Tibial artery (tissue), 4 donors: Measurements from ENCODE around the gene PCLO.

Experiments
- DNase-seq, 2 donors: peaks; one replicate each; pipeline ENCODE4 v3.0.0-alpha.2; 2019
- H3K27ac ChIP-seq, 2 donors: fragments of 200-600 bp; sonication (generic) in 1 of 2; 1 replicate in 1 of 2; 2 replicates in 1 of 2; pipeline ENCODE4 v1.5.1; 2018 to 2019; ENCODE audit warnings: mild to moderate bottlenecking in 1 of 2
- H3K27me3 ChIP-seq, 2 donors: fragments of 200-600 bp; sonication (generic) in 1 of 2; one replicate each; pipeline versions ENCODE4 v1.5.1 to v1.6.0; 2016 to 2019
- H3K36me3 ChIP-seq, 3 donors: fragments of 200-600 bp; sonication (generic) in 2 of 3; one replicate each; pipeline ENCODE4 v1.5.1; 2016 to 2019; ENCODE audit warnings: mild to moderate bottlenecking in 2 of 3
- H3K4me1 ChIP-seq, 4 donors: fragments of 200-600 bp; sonication (generic) in 2 of 4; 1 replicate in 3 of 4; 2 replicates in 1 of 4; pipeline ENCODE4 v1.5.1; 2016 to 2019
- H3K4me3 ChIP-seq, 2 donors: fragments of 200-600 bp; sonication (generic) in 1 of 2; 1 replicate in 1 of 2; 2 replicates in 1 of 2; pipeline ENCODE4 v1.5.1; 2018 to 2019; ENCODE audit warnings: mild to moderate bottlenecking in 2 of 2
- H3K9me3 ChIP-seq, 3 donors: fragments of 200-600 bp; sonication (generic) in 1 of 3; one replicate each; pipeline ENCODE4 v1.5.1; 2016 to 2019
- CTCF ChIP-seq, 2 experiments: fragments of 200-600 bp in 1 of 2; fragments of 450-650 bp in 1 of 2; IDR thresholded peaks; one replicate each; pipeline ENCODE4 v1.5.1; 2017 to 2019; ENCODE audit warnings: antibody characterized with exemption in 2 of 2, mild to moderate bottlenecking in 1 of 2, moderate library complexity in 1 of 2
- intact Hi-C: fragments of 100-400 bp; cut with DNase I; formaldehyde crosslinking; loops from one replicate; pipeline ENCODE4 v1.15.0; 2023; ENCODE audit warnings: low total_unique reads

The PCLO gene

GRCh38 chr7:82755705-82756551, 406.8 kb downstream of the PCLO start:
- no peak overlapping the region for H3K4me3 ChIP-seq
- no peak for TF ChIP-seq CTCF (IDR thresholded peaks at IDR 0.05)
- no peaks in the 10 kb centered on the region for H3K4me1 ChIP-seq
- no peaks in the 10 kb centered on the region for H3K9me3 ChIP-seq
- intact Hi-C loops, result no loop called here
- H3K27me3 ChIP-seq, result no peaks in the 10 kb centered on the region
- no peak for DNase-seq
- H3K27ac ChIP-seq, result no peak overlapping the region
- H3K36me3 ChIP-seq, result no peaks in the 10 kb centered on the region

- H3K27me3 ChIP-seq, result no peaks in the 10 kb centered on the region
- no peaks in the 10 kb centered on the region for H3K9me3 ChIP-seq
- H3K4me3 ChIP-seq, result no peak overlapping the region
- intact Hi-C loops, result no loop called here
- H3K4me1 ChIP-seq, result no peaks in the 10 kb centered on the region
- DNase-seq, result no peak
- TF ChIP-seq CTCF (IDR thresholded peaks at IDR 0.05), result no peak
- H3K36me3 ChIP-seq, result no peaks in the 10 kb centered on the region
- no peak overlapping the region for H3K27ac ChIP-seq
Observed at GRCh38 chr7:82750007-82750406, 412.7 kb downstream of the PCLO start.

GRCh38 chr7:82745820-82746219, 416.9 kb downstream of the PCLO start:
- DNase-seq, result no peak
- no peaks in the 10 kb centered on the region for H3K4me1 ChIP-seq
- H3K27ac ChIP-seq, result no peak overlapping the region
- H3K36me3 ChIP-seq, result no peaks in the 10 kb centered on the region
- no peak for TF ChIP-seq CTCF (IDR thresholded peaks at IDR 0.05)
- intact Hi-C loops, result no loop called here
- H3K27me3 ChIP-seq, result no peaks in the 10 kb centered on the region
- H3K4me3 ChIP-seq, result no peak overlapping the region
- H3K9me3 ChIP-seq, result no peaks in the 10 kb centered on the region

GRCh38 chr7:82745117-82745516, 417.6 kb downstream of the PCLO start:
- intact Hi-C loops, result no loop called here
- H3K27me3 ChIP-seq, result no peaks in the 10 kb centered on the region
- no peaks in the 10 kb centered on the region for H3K36me3 ChIP-seq
- no peak overlapping the region for H3K27ac ChIP-seq
- H3K9me3 ChIP-seq, result no peaks in the 10 kb centered on the region
- no peak for TF ChIP-seq CTCF (IDR thresholded peaks at IDR 0.05)
- no peak overlapping the region for H3K4me3 ChIP-seq
- no peaks in the 10 kb centered on the region for H3K4me1 ChIP-seq
- DNase-seq, result no peak

GRCh38 chr7:82742163-82742562, 420.5 kb downstream of the PCLO start:
- H3K4me1 ChIP-seq, result no peaks in the 10 kb centered on the region
- H3K36me3 ChIP-seq, result no peaks in the 10 kb centered on the region
- H3K27ac ChIP-seq, result no peak overlapping the region
- DNase-seq, result no peak
- H3K9me3 ChIP-seq, result no peaks in the 10 kb centered on the region
- no peaks in the 10 kb centered on the region for H3K27me3 ChIP-seq
- no peak overlapping the region for H3K4me3 ChIP-seq
- TF ChIP-seq CTCF (IDR thresholded peaks at IDR 0.05), result no peak
- intact Hi-C loops, result no loop called here
